Measurements from ENCODE around the gene TAS2R60.
"Not testable (repeated sequence)": the region's sequence is repeated elsewhere in the genome, so short reads cannot be mapped to it uniquely, and the experiment has no call there.

Gene TAS2R60

DNA sequence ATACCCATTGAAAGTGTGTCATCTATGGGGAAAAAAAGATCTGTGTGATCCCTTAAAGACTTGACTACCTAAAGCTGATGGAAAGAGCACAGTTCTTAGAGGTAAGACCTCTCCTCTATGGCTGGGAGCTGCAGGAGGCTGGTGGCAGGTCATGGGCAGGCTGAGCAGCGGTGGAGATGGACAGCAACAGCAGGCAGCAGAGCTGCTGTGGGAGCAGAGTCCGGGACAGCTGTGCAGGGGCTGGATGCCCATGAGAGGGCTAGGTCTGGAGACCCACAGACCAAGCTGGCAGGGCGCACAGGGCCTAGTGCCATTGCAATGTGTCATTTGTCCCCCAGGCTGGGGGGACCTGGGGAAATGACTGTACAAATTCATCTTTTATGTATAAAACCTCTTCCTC lies 21.2 kb upstream of the TAS2R60 start:
- TF ChIP-seq, protein P1, sequence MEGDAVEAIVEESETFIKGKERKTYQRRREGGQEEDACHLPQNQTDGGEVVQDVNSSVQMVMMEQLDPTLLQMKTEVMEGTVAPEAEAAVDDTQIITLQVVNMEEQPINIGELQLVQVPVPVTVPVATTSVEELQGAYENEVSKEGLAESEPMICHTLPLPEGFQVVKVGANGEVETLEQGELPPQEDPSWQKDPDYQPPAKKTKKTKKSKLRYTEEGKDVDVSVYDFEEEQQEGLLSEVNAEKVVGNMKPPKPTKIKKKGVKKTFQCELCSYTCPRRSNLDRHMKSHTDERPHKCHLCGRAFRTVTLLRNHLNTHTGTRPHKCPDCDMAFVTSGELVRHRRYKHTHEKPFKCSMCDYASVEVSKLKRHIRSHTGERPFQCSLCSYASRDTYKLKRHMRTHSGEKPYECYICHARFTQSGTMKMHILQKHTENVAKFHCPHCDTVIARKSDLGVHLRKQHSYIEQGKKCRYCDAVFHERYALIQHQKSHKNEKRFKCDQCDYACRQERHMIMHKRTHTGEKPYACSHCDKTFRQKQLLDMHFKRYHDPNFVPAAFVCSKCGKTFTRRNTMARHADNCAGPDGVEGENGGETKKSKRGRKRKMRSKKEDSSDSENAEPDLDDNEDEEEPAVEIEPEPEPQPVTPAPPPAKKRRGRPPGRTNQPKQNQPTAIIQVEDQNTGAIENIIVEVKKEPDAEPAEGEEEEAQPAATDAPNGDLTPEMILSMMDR (conservative IDR thresholded peaks at IDR 0.05), result no peak
- no peak for TF ChIP-seq ZFX (IDR thresholded peaks at IDR 0.05)
- 0 out of 2 replicates have a peak overlapping the region, but pooled peaks have one; percentile 3 for H3K27ac ChIP-seq

DNA sequence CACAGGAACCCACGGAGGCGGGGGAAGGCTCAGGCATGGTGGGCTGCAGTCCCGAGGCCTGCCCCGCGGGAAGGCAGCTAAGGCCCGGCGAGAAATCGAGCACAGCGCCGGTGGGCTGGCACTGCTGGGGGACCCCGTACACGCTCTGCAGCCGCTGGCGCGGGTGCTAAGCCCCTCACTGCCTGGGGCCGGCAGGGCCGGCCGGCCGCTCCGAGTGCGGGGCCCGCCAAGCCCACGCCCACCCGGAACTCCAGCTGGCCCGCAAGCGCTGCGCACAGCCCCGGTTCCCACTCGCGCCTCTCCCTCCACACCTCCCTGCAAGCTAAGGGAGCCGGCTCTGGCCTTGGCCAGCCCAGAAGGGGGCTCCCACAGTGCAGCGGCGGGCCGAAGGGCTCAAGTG lies 18.8 kb upstream of the TAS2R60 start:
- H3K27ac ChIP-seq, result not testable (repeated sequence)

DNA sequence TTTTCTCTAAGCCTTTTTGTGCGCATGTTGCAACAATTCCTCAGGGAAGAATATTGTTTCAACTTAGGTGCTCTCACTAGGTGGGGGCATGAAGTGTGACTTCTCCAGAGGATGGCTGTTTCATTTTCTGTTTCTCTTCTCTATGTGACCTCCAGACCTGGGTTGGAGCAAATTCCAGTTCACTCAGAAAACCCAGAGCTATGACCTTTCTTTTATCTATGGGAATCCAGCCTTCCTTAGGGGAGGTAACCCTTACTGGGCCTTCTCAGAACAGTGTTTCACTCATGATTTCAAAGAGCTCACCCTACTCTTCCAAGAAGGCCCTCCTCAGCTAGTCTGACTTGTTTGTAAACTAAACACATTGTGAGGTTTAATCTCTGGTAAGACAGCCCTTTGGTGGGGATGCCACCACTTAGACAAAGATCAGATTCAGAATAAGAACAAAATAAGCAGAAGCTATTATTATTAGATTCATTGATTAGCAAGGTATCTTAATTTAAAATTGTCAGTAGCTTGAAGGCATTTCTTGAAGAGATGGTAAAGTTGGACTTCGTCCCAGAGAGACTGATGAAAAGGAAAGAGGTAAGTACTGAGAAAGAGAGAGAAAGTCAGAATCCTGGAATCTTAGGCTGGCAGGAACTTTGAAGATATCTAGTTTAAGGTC lies 16.6 kb upstream of the TAS2R60 start:
- H3K27ac ChIP-seq, result no peak overlapping the region
- no peak for TF ChIP-seq ZFX (IDR thresholded peaks at IDR 0.05)
- TF ChIP-seq, protein P1 (conservative IDR thresholded peaks at IDR 0.05), result no peak

DNA sequence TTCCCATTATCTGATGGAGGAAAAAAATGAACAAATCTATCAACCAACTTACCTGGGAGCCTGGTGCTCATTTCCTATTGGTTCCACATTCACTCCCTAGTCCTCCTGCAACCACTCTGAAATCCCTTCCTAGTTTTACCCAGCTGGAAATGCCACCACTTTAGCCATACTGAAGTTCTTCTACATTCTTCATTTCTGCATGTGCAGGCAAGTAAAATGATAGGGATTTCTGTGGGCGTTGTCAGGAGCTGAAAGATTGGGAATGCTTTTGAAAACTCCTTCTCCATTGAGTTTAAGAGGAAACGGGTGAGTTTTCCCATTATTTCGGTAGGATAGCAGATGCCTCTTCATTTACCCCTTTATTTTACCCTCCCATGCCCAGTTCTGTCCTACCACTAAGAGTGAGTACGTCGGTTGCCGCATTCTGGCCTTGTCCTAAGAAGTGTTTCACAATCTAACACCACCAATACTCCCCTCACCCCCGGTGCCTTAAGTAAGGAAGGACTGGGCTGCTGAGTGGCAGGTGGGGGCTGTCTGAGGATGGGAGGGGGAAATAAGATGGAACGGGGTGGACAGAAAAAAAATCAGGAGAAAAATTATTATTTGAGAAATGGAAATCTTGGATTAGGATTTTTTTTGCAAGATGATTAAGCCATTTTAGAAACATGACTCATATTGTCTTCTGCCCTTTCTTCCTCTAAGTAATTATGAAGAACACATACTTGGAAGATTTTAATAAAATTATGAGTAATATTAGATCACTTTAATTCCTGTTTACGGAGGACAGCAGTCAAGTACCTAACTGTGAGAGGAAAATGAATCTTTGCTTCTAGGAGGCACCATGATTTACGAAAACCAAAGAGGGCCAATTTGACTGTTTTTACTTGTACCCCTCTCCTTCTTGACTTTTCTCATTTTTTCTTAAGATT lies 13.2 kb upstream of the TAS2R60 start:
- H3K27ac ChIP-seq, result no peak overlapping the region

DNA sequence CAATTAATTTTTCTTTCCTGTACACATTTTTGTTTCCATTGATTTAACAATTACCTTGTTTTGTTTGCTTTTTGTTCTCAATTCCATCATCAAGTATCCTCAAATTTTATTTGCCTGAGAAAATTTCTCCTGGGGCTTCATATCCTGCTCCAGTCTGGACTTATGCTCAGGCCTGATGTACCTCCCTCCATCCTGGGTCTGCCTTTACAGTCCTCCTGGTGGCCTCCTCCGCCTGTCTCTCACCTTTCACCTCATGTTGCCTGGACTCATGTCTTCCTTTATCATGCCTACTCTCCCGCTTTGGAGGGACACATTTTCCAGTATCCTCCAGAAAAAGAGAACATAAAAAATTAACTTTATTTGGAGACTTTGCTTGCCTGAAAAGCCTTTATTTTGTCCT lies 12.1 kb upstream of the TAS2R60 start:
- no peak overlapping the region for H3K27ac ChIP-seq
- TF ChIP-seq ZFX (IDR thresholded peaks at IDR 0.05), result no peak

More for the DNA sequence above, 13.2 kb upstream of the TAS2R60 start:
- TF ChIP-seq ZFX (IDR thresholded peaks at IDR 0.05), result no peak
- TF ChIP-seq, protein P1 (conservative IDR thresholded peaks at IDR 0.05), result no peak

DNA sequence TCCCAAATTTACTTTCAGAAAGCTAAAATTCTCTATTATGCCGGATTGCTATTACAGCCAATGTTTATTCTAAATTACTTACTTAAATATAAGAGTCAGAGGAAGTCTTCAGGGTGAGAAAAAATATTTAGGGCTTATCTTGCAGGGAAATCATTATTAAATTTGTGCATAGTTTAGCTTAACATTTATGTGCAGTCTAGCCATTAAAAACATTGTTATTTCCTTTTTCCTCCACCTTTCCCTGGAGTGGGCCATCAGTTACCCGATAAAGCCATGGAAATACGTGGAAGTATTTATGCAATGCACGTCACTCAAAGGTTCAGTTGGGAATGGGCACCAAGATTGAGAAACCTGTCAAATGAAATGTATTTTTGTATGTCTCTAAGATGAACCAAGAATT lies 9.5 kb upstream of the TAS2R60 start:
- no peak overlapping the region for H3K27ac ChIP-seq
- TF ChIP-seq, protein P1 (conservative IDR thresholded peaks at IDR 0.05), result no peak
- TF ChIP-seq ZFX (IDR thresholded peaks at IDR 0.05), result no peak

DNA sequence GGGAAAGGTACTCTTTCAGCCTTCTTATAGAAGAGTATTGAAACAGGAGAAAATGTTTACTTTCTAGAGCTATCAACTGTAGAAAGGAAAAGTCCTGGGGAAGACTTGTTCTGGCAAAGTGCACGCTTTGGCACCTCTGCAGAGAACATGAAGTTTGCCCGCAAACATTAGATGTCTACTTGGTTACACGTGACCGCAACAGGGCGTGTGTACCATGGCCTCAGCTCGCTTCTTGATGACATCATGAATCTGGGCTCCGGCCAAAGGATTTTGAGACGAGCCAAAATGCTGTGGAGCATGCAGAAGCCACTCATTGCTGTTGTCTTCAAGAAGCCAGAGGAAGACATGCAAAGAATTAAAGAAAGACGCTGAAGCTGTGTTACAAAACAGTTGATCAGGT lies 8.6 kb upstream of the TAS2R60 start:
- H3K27ac ChIP-seq, result peak overlapping the region; percentile 8; the same call in 1 of the 2 replicates
- TF ChIP-seq ZFX (IDR thresholded peaks at IDR 0.05), result no peak
- TF ChIP-seq, protein P1 (conservative IDR thresholded peaks at IDR 0.05), result no peak

DNA sequence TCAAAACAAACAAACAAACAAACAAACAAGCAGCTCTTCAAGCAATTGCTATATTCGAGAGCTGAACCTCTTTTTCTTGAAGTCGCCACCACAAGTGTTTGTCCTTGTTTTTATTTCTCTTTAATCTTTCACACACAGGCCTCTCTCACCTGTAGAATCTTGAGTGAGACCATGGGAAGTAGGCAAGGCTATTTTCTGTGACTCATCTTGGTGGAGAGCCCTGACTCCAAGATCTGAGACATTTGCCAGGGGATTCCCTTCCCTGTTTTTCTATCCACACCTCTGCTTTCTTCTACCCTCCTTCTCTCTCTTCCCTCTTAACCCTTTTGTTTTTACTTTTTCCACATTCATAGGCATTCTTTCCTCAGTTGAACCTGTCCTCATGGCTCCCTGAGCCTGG lies 8.0 kb upstream of the TAS2R60 start:
- H3K27ac ChIP-seq, result peak overlapping the region; percentile 8; the same call in 1 of the 2 replicates
- TF ChIP-seq, protein P1 (conservative IDR thresholded peaks at IDR 0.05), result no peak
- TF ChIP-seq ZFX (IDR thresholded peaks at IDR 0.05), result no peak
